Activated B cell treated with CpG ODN at 0.5 μM for 24 hours (primary cell): ENCODE results near the gene AFG1L. TPM values are rescaled to one million over a fixed set of nuclear protein-coding genes. Genes with fewer than 3 reads are reported as not detected.
"Not testable (repeated sequence)": the region's sequence is repeated elsewhere in the genome, so short reads cannot be mapped to it uniquely, and the experiment has no call there.

Experiments used
- ATAC-seq: fragments of 200-7000 bp; cut with Tn5 transposase; one replicate; pipeline ENCODE4 v1.10.0; 2021; ENCODE audit warnings: low read depth, mild to moderate bottlenecking, moderate library complexity
- CTCF ChIA-PET: fragments of 350-600 bp; sonication (Branson Sonifier 250); formaldehyde crosslinking; loops from one replicate; lab custom pipeline; 2021; ENCODE audit warnings: antibody characterized with exemption; lab: Charles Lee
- POLR2A ChIA-PET: fragments of 350-600 bp; sonication (Branson Sonifier 250); formaldehyde crosslinking; loops from one replicate; lab custom pipeline; 2021; ENCODE audit warnings: antibody characterized with exemption; lab: Charles Lee
- DNase-seq: peaks from one replicate; pipeline ENCODE4 v3.0.0; 2022
- H3K27ac Mint-ChIP-seq: one replicate; pipeline ENCODE4 v1.8.0; 2020; ENCODE audit warnings: mixed read lengths
- H3K27me3 Mint-ChIP-seq: one replicate; pipeline ENCODE4 v1.8.0; 2021; ENCODE audit warnings: mixed read lengths
- H3K36me3 Mint-ChIP-seq: one replicate; pipeline ENCODE4 v1.8.0; 2021; ENCODE audit warnings: low read depth, mixed read lengths
- H3K4me1 Mint-ChIP-seq: one replicate; pipeline ENCODE4 v1.8.0; 2021; ENCODE audit warnings: mixed read lengths
- H3K4me3 Mint-ChIP-seq: one replicate; pipeline ENCODE4 v1.8.0; 2020; ENCODE audit warnings: mild to moderate bottlenecking, mixed read lengths
- H3K9me3 Mint-ChIP-seq: one replicate; pipeline ENCODE4 v1.8.0; 2020; ENCODE audit warnings: mixed read lengths
- CTCF ChIP-seq: fragments of 200-600 bp; IDR thresholded peaks from one replicate; pipeline ENCODE4 v1.8.0; 2022; ENCODE audit warnings: antibody characterized with exemption, mild to moderate bottlenecking
- intact Hi-C: fragments of 100-400 bp; cut with micrococcal nuclease; formaldehyde crosslinking; loops from one replicate; pipeline ENCODE4 v1.15.1; 2024
- total RNA-seq: library from RNA; stranded (reverse); gene quantifications from 2 replicates; pipeline ENCODE4 v1.2.3, GENCODE V29; 2022

The AFG1L gene
- total RNA-seq, 1 donor from 2014 or later, result 10.3 TPM

- Mint-ChIP-seq H3K4me1 (no peaks in the 10 kb centered on the region), H3K27me3 (no peaks in the 10 kb centered on the region), H3K4me3 (no peak overlapping the region), H3K27ac (no peak overlapping the region), H3K36me3 (peaks cover 2% of the 10 kb centered on the region), H3K9me3 (no peaks in the 10 kb centered on the region)
- POLR2A ChIA-PET, result no interaction called here
- TF ChIP-seq CTCF, result no peak
- ATAC-seq (no peak), DNase-seq (no peak)
- intact Hi-C loops, result no loop called here
- CTCF ChIA-PET, result no interaction called here
Observed at GRCh38 chr6:108383981-108384380, 89.1 kb downstream of the AFG1L start.

- H3K9me3 Mint-ChIP-seq, H3K27me3 Mint-ChIP-seq, CTCF ChIA-PET, H3K4me3 Mint-ChIP-seq, POLR2A ChIA-PET, ATAC-seq, H3K27ac Mint-ChIP-seq, intact Hi-C loops, H3K4me1 Mint-ChIP-seq, DNase-seq, H3K36me3 Mint-ChIP-seq: not testable (repeated sequence)
Observed at GRCh38 chr6:108389190-108389589, 94.3 kb downstream of the AFG1L start.

- POLR2A ChIA-PET, result no interaction called here
- DNase-seq (no peak), ATAC-seq (no peak)
- H3K4me1 Mint-ChIP-seq, result peaks cover 5% of the 10 kb centered on the region
- peaks cover 2% of the 10 kb centered on the region for H3K36me3 Mint-ChIP-seq
- H3K27me3 Mint-ChIP-seq, result no peaks in the 10 kb centered on the region
- intact Hi-C loops, result no loop called here
- no peak overlapping the region for H3K27ac Mint-ChIP-seq
- H3K9me3 Mint-ChIP-seq, result no peaks in the 10 kb centered on the region
- H3K4me3 Mint-ChIP-seq, result no peak overlapping the region
- no peak for TF ChIP-seq CTCF
- CTCF ChIA-PET, result no interaction called here
Observed at GRCh38 chr6:108395297-108395696, 100.4 kb downstream of the AFG1L start.

- no peak for TF ChIP-seq CTCF
- H3K36me3 Mint-ChIP-seq, result peaks cover 15% of the 10 kb centered on the region
- H3K9me3 Mint-ChIP-seq, result peaks cover 5% of the 10 kb centered on the region
- DNase-seq (no peak), ATAC-seq (no peak)
- no peak overlapping the region for H3K27ac Mint-ChIP-seq
- no peaks in the 10 kb centered on the region for H3K27me3 Mint-ChIP-seq
- intact Hi-C loops, result no loop called here
- POLR2A ChIA-PET, result no interaction called here
- no peak overlapping the region for H3K4me3 Mint-ChIP-seq
- H3K4me1 Mint-ChIP-seq, result peaks cover 2% of the 10 kb centered on the region
- CTCF ChIA-PET, result no interaction called here
Observed at GRCh38 chr6:108403236-108403635, 108.4 kb downstream of the AFG1L start.

GRCh38 chr6:108406943-108407342, 112.1 kb downstream of the AFG1L start:
- H3K4me3 Mint-ChIP-seq, result no peak overlapping the region
- H3K36me3 Mint-ChIP-seq, result peaks cover 22% of the 10 kb centered on the region
- ChIA-PET POLR2A (no interaction called here), CTCF (no interaction called here)
- H3K27me3 Mint-ChIP-seq, result no peaks in the 10 kb centered on the region
- H3K27ac Mint-ChIP-seq, result no peak overlapping the region
- intact Hi-C loops, result no loop called here
- H3K4me1 Mint-ChIP-seq, result no peaks in the 10 kb centered on the region
- ATAC-seq (no peak), DNase-seq (no peak)
- TF ChIP-seq CTCF, result no peak
- peaks cover 7% of the 10 kb centered on the region for H3K9me3 Mint-ChIP-seq
